T-helper 22 cell (primary cell): ENCODE data around the gene KCNC1.

Source experiments
- DNase-seq: peaks from one replicate; pipeline ENCODE4 v3.0.0-alpha.2; 2020; ENCODE audit warnings: low read depth

KCNC1 gene

GRCh38 chr11:17738151-17738973 is 3.8 kb downstream of the KCNC1 start:
- DNase-seq = no peak

- no peak for DNase-seq
Measured at GRCh38 chr11:17739945-17740338, 5.4 kb downstream of the KCNC1 start.

- DNase-seq = no peak
Measured at GRCh38 chr11:17740649-17741235, 6.2 kb downstream of the KCNC1 start.

DNA sequence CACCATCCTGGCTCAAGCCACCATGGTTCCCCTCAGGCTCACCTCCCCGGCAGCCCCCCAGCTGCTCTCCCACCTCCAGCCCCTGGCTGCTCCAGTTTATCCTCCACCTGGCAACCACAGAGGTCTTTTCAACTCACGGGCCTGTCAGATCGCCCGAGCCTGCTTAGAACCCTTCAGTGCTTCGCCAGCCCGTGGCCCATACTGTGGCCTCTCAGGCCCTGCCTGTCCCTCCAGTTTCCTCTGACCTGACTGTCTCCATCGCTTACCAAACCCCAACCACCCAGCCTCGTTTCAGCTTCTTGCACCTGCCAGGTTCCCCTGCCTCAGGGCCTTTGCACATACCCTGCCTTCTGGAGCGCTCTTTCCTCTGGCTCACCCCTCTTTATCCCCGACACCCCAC is 6.9 kb downstream of the KCNC1 start:
- no peak for DNase-seq

DNA sequence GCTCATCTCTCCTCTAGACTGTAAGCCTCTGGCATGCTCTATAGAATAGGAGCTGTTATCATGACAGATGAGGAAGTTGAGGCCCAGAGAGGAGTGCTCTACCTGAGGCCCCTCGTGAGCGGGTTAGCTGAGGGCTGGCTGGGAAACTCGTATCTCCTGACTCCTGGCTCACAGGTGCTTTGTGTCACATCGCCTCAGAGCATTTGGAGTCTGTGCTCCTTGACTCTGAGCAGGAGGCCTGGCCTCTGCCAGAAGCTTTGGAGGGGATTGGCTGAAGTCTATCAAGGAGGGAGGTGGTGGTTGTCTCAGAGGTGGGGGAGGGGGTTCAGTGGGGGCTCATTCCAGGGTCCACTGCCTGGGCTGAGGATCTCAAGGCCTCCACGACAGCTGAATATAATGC is 7.4 kb downstream of the KCNC1 start:
- DNase-seq = no peak

DNA sequence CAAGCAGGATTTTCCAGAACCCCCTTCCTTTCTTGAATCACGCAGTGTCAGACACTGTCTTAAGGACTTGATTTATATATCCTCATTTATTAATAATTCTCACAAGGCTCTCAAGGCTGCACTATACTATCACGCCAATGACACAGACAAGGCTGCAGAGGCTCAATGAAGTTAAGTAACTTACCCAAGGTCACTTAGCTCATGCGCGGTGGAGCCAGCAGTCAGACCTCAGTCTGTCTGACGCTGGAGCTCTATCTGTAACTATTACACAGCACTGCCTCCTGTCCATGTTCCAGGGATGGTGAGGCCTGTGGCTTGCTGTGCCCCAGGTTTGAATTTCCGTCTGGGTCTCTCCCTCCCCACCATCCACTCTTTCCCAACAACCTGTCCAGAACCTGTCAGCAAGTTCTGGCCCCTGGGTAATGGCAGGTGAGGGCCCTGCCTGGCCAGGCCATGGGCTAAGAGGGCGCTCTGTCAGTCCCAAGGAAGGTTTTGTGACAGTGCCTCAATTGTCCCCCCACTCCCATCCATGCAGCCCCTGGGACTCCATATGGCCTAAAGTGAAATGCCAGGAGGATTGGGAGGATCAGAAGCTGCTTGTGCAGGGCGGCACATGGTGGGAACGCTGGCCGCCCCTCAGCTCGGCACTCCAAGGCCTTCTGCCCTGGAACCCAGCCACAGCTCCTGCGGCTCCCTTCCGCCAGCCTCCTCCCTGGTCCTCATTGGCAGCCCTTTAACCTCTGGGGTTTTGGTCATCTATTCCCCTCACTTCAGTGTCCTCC is 8.6 kb downstream of the KCNC1 start:
- DNase-seq = no peak

DNA sequence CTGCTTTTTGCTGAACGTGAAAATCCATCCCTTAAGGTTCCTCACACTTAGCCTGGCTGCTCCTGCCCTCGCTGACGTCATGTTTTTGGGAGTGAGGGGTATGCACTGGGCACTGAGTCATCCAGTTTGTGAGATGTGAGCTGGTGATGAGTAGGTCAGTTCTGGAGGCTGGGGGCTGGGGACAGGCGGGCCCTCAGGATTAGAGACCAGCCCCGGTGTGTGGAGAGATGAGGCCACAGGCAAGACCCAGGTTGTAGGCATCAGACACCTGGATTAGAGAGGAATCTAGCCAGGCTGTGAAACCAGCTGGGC is 9.2 kb downstream of the KCNC1 start:
- no peak for DNase-seq

- DNase-seq = no peak
Measured at GRCh38 chr11:17744151-17744940, 9.8 kb downstream of the KCNC1 start.

DNA sequence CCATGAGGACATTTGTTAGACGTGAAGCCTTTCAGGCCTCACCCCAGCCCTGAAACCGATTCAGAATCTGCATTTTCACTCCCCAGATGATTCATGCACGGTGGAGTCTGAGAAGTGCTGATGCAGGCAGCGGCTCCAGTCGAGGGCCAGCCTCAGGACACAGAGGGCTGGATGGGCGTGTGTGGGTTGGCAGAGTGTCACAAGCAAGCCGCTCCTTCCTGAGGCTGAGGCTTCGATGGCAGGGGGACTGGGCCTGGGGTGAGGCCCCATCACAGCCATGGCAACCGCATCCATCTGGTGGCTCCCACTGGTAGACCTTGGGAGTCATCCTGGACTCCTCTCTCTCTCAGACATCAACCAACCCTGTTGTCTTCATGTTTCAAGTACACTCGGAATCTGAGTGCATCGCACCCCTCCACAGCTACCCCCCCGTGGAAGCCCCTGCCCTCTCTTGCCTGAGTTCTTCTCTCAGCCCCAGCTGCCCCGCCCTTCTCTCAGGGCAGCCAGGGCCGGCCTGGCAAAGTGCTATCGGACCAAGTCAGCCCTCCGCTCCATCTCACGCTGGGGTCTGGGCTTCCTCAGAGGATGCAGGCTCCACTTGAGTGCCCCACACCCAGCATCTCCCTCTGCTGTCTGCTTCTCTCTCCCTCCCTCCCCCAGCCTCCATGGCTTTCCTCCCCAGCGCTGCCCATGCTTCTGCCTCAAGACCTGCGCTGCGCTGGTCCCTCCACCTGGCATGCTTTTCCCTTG is 10.6 kb downstream of the KCNC1 start:
- DNase-seq = no peak

DNA sequence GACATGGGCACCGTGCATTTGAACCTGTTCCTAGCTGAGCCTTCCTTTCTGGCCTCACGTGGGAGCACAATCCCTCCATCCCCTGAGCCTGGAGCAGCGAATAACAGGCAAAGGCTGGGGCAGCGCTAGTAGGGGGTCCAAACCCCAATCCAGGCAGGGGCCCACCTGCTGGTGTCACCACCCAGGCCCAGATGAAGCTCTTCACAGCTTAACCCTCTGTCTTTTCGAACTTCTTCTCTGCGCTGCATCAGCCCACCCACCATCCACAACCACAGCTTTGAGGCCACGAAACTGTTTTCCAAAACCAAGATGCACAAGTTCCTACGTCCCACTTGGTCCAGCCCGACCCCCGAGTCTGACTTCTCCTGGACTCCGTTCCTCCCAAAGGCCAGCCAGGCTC is 11.5 kb downstream of the KCNC1 start:
- DNase-seq = no peak

DNA sequence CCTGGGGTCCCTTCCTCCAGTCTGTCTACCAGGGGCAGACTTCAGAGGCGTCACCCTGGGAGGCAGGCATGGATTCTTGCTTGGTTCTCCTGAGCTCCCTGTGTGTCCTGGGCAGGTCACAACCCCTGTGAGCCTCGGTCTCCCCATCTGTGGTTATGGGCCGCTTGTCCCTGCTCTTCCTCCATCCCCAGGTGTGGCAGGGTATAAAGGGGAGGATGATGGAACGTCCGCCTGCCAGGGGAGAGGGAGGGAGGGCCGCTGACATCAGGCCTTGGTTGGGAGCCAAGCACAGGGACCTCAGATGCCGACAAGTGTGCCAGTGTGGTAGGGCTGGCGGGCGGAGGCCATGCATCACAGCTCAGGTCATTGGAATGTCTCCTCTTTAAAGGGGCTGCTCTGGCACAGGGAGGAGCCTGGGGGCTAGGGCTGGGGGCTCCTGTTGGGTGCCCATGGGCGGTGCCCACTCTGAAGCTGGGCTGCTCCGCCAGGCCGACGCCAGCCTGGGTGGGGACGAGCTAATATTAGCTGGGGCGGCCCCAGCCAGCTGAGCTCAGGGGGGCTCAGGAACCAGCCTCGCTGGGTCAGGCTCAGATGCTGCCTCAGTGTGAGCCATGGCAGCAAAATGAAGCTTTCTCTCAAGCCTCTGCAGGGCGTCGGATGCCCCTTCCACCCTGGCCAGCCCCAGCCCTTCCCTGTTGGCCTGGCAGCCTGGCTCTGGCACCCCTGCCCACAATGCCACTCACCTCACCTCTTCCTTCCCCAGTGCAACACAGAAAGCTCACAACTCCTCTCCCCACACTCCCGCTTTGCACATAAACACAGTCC is 12.8 kb downstream of the KCNC1 start:
- DNase-seq = no peak

DNA sequence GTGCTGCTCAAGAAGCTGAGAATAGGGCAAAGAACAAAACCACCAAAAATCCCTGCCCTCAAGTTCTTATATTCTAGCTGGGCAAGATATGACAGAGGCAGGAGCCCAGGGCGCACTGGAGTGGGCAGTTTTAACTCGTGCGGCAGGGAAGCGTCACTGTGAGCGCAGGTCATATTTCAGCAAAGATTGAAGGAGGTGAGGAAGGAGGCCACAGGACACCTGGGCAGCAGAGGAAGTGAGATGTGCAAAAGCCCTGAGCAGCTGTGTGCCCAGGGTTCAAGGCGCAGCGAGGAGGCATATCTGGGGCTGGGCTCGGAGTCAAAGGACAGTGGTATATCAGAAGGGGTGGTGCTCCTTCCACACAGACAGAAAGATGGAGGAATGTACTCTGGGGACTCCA is 13.5 kb downstream of the KCNC1 start:
- no peak for DNase-seq

DNA sequence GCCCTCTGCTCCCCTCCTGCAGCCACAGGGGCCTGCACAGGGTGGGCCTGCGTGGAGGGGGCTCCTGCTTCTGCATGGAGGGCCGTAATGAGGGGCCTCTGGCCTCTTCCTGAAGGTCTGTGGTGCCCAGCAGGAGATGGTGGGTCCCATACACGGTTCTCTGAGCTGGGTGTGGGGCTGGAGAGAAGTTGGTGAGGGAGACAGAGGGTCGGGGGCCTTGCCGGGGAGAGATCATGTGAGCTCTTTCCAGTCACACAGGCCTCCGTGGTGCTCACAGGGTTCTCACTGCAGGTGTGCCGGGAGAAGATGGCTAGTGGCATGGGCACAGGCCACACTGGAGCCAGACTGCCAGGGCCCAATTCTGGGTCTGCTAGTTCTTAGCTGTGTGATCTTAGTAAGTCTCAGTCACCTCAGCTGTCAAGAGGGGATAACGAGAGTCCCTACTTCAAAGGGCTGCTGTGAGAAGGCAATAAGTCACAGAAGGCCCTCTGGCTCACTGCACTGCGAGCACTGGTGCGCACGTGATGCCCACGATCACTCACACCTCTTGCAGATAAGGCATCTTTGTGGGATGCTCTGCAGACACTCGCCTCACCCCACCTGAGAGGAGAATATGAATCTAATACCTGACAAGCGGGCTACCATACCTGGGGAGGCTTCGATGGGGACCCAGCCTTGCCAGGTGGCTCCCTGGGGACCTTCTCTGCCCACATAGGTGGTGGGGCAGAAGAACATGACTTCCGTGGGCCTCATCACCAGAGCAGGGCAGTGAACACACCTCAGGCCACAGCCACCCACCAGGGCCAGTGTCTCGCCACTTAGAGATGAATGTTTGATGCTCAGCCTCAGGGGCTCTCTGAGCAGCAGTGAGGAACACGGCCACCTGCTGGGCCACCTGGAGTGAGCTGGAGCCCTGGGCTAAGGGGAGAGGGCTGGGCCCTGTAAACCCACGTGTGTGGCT is 14.5 kb downstream of the KCNC1 start:
- no peak for DNase-seq

DNA sequence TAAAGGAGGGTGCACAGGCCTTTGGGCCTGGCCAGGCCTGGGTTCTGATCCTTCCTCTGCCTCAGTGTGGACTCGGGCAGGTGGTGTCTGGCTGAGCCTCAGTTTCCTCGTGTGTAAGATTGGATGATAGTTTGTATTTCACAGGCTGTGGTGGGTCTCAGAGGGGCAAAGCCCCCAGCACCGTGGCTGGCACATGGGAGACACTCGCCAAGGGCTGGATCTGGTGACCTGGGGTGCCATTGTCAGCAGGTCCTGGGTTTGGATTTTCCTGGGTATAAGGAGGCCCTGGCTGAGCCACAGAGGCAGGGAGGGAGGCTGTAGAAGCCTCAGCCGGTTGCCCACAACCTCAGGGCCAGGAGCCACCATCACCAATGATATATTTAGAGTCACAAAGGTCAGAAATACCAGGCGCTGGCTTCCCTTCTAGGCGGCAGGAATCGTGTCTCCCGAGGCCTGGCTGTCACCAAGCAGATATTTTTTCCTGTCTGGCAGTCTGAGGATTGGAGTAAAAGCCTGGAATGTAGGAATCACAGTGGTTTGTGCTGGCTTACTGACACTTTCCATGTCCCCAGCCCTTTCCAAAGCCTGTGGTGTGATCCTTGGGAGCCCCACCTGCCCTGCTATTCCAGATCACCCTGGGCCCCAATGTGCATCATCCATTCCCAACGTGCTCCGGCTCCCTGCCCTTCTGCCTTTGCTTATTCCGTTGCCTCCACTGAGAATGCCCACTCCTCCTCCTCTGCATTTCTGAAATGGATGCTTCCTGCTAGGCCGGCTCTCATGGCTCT is 15.6 kb downstream of the KCNC1 start:
- DNase-seq = no peak

GRCh38 chr11:17750801-17751165 is 16.2 kb downstream of the KCNC1 start:
- DNase-seq = no peak

GRCh38 chr11:17751558-17751957 is 17.0 kb downstream of the KCNC1 start:
- no peak for DNase-seq

DNA sequence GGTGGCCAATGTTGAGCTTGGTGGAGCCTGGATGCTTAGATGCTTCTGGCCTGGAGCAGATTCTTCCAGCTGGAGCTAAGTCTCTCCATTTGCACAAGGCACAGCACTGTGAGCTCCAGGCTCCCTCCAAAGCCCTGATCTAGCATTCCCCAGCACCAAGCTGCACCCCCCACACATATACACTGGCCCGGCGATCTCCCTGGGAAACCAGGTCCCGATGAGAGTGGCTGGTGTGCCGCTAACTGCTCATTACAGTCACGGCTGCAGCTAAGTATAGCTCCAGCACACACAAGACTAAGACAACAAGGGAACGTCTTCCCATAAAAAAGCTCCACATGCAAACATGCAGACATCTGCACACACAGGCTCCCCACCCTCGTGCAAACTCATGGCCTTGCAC is 17.6 kb downstream of the KCNC1 start:
- no peak for DNase-seq

DNA sequence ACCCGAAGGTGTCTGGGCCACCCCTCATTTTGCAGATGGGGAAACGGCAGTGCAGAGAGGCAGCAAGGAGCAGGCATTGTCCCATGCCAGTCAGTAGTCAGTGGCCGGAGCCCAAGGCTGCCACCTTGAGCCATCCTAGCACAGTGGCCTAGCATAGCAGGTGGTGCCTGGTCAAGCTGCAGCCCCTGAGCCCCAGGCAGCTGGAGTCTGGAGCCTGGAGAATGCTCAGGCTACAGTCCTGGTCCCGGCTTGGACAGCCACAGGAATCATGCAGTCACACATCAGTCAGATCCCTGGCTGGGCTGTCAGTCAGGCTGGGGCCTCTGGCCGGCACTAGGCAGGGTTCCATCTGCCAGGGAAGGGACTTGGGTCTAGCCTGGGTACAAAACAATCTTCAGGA is 18.6 kb downstream of the KCNC1 start:
- DNase-seq = no peak

- DNase-seq = no peak
Measured at GRCh38 chr11:17753641-17754040, 19.1 kb downstream of the KCNC1 start.
